ENCODE measurements around the gene ANO10.
"Not testable (repeated sequence)": the region's sequence is repeated elsewhere in the genome, so short reads cannot be mapped to it uniquely, and the experiment has no call there.

Gene ANO10

DNA sequence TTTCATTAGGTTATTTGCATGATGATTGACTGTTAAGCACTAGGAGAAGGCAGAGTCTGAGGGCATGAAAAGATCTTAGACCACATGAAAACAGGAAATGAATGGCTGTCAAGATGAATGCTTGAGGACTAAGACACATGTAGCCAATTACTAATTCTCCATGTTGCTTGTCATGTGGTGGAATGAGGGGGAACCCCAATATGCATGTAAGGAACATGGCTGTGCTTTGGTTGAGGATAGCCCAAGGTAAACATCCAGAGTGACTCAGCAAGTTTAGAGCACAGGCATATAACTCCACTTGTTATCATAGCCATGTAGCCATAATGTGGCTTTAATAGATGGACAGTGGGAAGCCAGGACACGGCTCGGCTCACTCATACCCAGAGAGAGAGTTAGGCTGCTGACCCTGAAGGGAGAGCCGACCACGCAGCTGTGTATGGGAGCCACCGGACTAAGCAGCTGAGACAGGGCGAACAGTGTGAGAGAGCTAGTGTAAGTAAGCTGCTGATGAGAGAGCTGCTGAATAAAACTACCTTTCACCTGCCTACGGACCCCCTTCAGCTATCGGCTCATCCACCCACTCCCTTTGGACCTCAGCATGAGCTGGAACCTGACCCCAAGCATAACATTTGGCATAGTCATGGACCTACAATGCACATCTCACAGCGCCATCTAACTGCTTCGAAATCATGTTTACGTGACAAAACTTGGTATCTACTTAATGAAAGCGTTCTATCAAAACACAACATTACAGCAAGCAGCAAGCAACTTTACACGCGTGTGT lies 37.6 kb downstream of the ANO10 start:
- DNase-seq (ENCODE audit: low read depth in 1 of 2, low spot score in 1 of 2): no peak
- in situ Hi-C loops (cut with HindIII; ENCODE audit: low pct_unique_long_range_greater_than_20kb, low sequenced_read_pairs): no loop called here
- TF ChIP-seq JUND (IDR thresholded peaks at IDR 0.05; ENCODE audit: low read depth): no peak

DNA sequence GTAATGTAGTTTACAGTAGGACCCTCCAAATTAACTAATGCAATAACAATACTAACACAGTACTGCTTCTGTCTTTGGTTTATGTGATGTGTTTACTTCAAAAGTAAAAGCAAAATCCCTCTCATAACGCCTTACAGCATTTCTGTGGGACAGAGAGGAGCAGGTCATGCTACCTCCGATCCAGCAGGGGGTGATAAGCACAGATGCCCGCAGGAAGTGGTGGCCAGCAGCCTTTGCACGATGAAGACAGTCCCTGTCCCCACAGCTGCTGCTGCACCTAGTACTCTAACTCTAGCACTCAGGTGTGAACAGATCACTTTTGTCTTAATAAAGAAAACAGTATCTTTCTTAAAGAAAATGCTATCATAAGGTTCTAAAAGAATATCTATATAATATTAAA lies 38.3 kb downstream of the ANO10 start:
- in situ Hi-C loops (cut with HindIII; ENCODE audit: low pct_unique_long_range_greater_than_20kb, low sequenced_read_pairs): no loop called here
- no peak for TF ChIP-seq JUND (IDR thresholded peaks at IDR 0.05; ENCODE audit: low read depth)
- DNase-seq (ENCODE audit: low read depth in 1 of 2, low spot score in 1 of 2): no peak

DNA sequence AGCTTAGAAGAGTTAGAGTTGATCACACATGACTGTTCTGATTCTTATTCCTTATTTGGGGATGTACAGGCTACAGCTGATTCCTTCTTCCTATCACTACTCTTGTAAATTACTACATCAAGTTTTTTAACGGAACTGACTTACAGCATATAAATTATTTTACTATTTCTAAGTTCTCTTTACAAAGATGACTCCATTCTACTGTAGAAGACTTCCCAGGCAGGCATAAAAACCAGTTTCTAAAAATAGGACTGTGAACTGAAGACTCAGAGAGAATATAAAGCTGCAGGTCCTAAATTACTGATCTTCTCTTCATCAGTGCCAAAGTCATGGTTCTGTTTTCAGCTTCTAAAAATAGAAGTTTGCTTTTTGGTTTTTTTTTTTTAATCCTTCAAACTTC lies 38.9 kb downstream of the ANO10 start:
- in situ Hi-C loops (cut with HindIII; ENCODE audit: low pct_unique_long_range_greater_than_20kb, low sequenced_read_pairs): no loop called here

DNA sequence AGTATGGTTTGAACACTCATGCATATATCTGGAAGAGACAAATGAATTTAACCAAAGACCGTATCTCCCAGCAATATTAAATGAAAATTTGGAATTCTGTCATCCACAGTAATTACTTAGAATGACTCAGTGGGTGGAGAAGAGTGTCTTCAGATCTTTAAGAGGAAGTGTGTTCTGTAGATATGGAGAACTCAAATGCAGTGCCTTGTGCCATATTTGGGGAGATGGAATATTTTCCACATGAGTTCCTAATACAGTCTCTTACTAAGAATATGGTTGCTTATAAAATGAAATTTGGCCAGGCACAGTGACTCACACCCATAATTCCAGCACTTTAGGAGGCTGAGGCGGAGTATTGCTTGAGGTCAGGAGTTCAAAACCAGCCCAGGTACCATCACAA lies 40.5 kb downstream of the ANO10 start:
- in situ Hi-C loops (cut with HindIII; ENCODE audit: low pct_unique_long_range_greater_than_20kb, low sequenced_read_pairs): no loop called here
- no peak for TF ChIP-seq JUND (IDR thresholded peaks at IDR 0.05; ENCODE audit: low read depth)

More for the DNA sequence above, 38.9 kb downstream of the ANO10 start:
- TF ChIP-seq JUND (IDR thresholded peaks at IDR 0.05; ENCODE audit: low read depth): no peak
- DNase-seq (ENCODE audit: low read depth in 1 of 2, low spot score in 1 of 2): no peak

DNA sequence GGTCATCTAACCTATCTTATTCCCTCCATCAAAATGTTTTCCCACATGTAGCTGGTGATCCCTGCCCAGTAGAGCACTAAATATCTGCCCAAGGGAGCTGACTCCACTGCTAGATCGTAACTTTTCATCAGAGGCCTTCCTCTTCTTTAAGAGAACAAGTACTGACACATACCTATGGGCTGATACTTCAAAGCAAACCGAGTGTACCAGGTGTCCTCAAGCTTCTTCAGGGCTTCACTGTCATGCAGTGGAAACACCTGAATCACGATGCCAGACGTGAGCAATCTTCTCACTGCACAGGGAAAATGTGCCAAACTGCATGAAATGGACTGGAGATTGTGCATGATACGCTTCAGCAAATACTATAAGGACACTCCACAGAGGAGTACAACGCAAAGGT lies 41.6 kb downstream of the ANO10 start:
- in situ Hi-C loops (cut with HindIII; ENCODE audit: low pct_unique_long_range_greater_than_20kb, low sequenced_read_pairs): no loop called here
- no peak for DNase-seq (ENCODE audit: low read depth in 1 of 2, low spot score in 1 of 2)
- TF ChIP-seq JUND (IDR thresholded peaks at IDR 0.05; ENCODE audit: low read depth): no peak

More for the DNA sequence above, 40.5 kb downstream of the ANO10 start:
- no peak for DNase-seq (ENCODE audit: low read depth in 1 of 2, low spot score in 1 of 2)

DNA sequence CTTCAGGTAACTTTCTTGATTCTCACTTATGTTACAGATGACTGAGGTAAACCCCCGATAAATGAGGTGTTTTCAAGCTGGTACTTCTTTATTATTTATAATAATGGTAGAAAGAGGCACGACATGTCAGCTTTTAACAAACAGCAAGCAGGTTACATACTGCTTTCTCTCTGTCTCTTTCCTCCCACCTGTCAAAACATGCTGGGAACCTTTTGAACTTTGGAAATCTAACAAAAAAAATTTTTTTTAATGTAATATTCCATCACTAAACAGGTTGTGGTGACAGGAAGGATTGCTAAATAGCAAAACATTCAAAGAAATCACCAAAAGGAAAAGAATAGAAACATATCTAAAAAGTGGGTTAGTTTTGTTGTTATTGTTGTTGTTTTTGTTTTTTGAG lies 48.2 kb downstream of the ANO10 start:
- no peak for TF ChIP-seq JUND (IDR thresholded peaks at IDR 0.05; ENCODE audit: low read depth)
- in situ Hi-C loops (cut with HindIII; ENCODE audit: low pct_unique_long_range_greater_than_20kb, low sequenced_read_pairs): no loop called here
- DNase-seq (ENCODE audit: low read depth in 1 of 2, low spot score in 1 of 2): no peak

DNA sequence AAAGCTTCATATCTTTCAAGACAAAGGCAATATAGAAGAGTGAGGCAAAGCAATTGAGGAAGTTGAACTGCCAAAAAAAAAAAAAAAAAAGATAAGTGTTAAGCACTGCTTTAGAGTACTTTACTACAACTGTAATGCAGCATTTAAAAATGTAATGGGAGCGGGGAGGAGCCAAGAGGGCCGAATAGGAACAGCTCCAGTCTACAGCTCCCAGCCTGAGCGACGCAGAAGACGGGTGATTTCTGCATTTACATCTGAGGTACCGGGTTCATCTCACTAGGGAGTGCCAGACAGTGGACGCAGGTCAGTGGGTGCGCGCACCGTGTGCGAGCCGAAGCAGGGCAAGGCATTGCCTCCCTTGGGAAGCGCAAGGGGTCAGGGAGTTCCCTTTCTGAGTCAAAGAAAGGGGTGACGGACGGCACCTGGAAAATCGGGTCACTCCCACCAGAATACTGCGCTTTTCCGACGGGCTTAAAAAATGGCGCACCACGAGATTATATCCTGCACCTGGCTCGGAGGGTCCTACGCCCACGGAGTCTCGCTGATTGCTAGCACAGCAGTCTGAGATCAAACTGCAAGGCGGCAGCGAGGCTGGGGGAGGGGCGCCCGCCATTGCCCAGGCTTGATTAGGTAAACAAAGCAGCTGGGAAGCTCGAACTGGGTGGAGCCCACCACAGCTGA lies 56.0 kb downstream of the ANO10 start:
- DNase-seq (ENCODE audit: low read depth in 1 of 2, low spot score in 1 of 2); in situ Hi-C loops (cut with HindIII; ENCODE audit: low pct_unique_long_range_greater_than_20kb, low sequenced_read_pairs): not testable (repeated sequence)

DNA sequence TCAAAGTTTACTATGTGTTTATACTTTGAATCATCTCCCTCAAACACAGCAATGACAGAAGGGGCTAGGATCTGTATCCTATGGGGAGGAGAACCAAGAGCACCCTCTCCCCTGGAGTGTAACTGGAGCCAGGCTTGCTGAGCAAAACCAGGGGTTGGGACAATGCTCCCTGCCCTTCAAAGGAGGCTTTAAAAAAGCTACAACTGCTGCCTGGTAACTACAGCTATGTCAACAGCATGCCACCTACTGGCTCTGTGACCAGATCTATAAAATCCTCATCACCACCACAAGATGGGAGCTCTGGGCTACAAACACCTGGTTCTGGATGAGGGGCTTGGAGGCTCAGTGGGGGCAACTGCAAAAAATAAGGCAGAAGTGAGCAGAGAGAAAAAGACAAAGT lies 61.9 kb downstream of the ANO10 start:
- no peak for TF ChIP-seq JUND (IDR thresholded peaks at IDR 0.05; ENCODE audit: low read depth)
- in situ Hi-C loops (cut with HindIII; ENCODE audit: low pct_unique_long_range_greater_than_20kb, low sequenced_read_pairs): no loop called here
- peak in 1 of 2 experiments; percentile 13 for DNase-seq (ENCODE audit: low read depth in 1 of 2, low spot score in 1 of 2)

DNA sequence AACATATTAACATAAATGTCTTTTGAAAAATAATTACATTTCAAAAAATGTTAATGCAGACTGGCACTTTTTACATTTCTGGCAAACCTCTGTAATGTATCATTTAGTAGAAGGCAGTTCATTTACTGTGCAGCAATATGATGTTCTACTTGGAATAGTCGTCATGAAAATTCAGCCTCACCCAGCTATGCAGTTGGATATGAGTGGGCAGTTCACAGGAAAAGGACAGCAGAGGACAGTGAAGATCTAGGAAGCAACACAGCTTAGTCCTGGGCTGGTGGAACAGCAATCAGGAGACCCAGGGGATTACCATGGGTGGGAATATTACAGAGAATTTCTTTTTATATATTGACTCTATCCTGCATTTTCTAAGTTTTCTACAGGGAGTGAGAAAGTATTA lies 63.6 kb downstream of the ANO10 start:
- TF ChIP-seq JUND (IDR thresholded peaks at IDR 0.05; ENCODE audit: low read depth): no peak
- DNase-seq (ENCODE audit: low read depth in 1 of 2, low spot score in 1 of 2): no peak
- in situ Hi-C loops (cut with HindIII; ENCODE audit: low pct_unique_long_range_greater_than_20kb, low sequenced_read_pairs): no loop called here

DNA sequence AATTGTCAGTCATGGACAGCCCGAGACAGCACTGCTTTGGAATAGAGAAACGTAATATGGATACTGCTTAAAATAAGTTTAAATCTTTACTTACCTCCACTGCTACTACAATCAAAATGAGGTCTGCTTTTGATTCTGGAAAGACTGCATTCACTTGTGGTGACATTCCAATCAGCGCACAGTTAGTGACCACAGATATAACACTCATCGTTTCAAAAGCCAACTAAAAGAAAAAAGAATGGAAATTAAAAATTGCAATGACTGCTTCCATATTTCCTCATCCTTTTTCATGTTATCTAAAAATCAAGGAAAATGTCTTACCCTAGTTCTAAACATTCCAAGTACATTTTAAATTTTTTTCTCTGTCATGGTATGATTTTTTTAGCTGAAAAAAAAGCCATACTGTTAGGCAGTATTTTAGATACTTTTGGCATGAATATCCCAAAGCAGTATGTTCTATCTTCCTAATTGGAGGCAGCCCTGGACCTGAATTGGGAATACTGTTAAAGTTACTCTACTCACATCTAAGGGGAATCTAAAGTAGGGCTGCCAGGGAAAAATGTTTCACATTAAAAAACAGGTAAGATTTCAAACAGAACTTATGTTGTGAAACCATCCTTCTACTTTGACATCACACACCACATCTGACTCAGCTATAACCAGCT lies 72.1 kb downstream of the ANO10 start:
- in situ Hi-C loops (cut with HindIII; ENCODE audit: low pct_unique_long_range_greater_than_20kb, low sequenced_read_pairs): no loop called here
- no peak for DNase-seq (ENCODE audit: low read depth in 1 of 2, low spot score in 1 of 2)
- TF ChIP-seq JUND (IDR thresholded peaks at IDR 0.05; ENCODE audit: low read depth): no peak

DNA sequence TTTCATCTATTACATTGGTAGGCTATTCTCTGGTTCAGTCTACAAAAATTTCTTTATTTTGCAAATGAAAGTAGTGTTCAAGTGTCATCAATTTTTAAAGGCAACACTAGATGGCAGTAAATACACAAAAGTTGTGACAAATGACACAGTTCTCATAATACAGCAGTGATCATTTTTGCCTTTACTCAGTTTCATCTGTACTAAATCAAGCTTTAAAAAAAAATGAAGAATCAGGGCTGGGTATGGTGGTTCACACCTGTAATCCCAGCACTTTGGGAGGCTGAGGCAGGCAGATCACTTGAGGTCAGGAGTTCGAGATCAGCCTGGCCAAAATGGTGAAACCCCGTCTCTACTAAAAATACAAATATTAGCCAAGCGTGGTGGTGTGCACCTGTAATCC lies 77.5 kb downstream of the ANO10 start:
- peak; percentile 33 to 74 for DNase-seq (ENCODE audit: low read depth in 1 of 2, low spot score in 1 of 2)
- in situ Hi-C loops (cut with HindIII; ENCODE audit: low pct_unique_long_range_greater_than_20kb, low sequenced_read_pairs): not testable (repeated sequence)

DNA sequence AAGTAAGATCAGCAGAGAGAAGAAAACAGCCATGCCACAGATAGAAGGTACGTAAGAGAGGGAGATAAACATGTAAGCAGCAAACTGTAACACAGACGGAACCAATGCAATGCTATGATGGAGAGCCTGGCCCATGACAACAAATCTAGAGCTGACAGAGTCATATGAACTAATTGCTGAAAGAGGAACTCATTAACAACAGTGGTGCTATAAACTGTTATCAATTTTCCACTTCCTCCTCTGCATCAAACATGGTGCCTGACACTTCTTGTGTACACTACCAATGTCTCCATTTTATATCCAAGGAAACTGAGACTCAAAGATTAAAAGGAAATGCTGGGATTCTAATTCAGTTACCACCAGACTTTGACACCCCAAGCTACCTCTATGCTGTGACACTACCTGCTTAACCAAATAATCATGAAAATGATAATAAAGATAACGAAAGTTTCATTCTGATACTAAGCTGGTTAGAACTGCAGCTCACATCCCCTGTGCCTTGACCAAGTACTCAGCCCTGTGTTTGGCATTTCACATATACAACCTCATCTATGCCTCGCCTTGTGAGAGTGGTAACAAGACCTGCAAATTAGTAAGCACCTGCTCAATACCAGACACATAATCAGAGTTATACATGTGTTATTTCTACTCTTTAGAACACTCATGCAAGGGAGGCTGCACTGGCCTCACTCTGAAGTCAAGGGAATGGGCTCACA lies 79.3 kb downstream of the ANO10 start:
- in situ Hi-C loops (cut with HindIII; ENCODE audit: low pct_unique_long_range_greater_than_20kb, low sequenced_read_pairs): no loop called here
- no peak for TF ChIP-seq JUND (IDR thresholded peaks at IDR 0.05; ENCODE audit: low read depth)
- no peak for DNase-seq (ENCODE audit: low read depth in 1 of 2, low spot score in 1 of 2)

DNA sequence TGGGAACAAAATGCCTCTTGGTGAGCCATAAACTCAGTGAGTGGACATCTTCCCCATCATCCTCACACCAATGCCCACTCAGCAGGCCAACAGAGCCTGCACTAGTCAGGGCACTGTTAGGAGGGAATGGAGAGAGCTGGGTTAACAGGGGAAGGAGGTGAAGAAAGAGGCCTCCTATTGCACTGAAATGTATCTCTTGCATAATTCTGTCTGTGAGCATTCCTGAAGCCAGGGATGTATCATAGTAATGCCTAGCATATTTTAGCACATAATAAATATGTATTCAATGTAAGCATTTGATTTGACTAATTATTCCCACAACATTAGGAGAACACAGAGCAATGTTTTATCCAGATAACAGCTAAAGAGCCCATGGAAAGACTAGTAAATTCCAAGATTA lies 81.2 kb downstream of the ANO10 start:
- in situ Hi-C loops (cut with HindIII; ENCODE audit: low pct_unique_long_range_greater_than_20kb, low sequenced_read_pairs): no loop called here
- no peak for DNase-seq (ENCODE audit: low read depth in 1 of 2, low spot score in 1 of 2)
- no peak for TF ChIP-seq JUND (IDR thresholded peaks at IDR 0.05; ENCODE audit: low read depth)

Measured in T47D (cell line).